Measurements from ENCODE around the gene RENBP.

DNA sequence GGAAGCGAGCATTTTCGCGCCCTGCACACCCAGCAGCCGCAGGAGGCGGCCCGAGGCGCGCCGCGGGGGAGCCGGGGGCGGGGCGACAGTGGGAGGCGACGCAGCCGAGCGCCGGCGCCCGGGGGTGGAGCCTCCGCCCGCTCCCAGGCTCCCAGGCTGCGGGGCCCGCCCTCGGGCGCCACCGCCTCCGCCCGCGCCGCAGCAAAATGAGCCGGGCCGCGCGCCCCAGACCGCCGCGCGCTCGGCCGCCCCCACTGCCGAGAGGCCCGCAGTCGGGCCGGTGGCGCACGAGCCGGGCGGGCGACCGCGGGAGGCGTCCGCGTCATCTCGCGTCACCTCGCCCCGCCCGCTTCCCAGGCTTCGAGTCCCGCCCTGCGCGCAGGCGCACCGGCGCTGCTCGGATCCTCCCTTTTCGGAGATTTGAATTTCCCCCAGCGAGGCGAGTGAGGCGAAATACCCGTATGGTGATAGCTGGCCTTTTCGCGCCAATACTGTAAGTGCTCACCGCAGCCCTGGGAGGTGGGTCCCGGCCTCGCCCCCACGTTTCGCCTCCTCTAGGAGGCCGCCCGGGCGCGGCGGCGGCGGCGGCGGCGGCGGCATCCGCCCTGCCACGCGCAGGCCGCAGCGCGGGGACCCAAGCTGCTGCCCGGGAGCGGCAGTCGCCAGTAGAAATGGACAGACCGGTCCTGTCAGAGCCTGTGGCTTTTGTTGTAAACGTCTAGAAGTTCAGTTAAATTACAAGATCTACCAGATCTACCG lies 28.1 kb upstream of the RENBP start, which contains the start of gene TMEM187:
- TF ChIP-seq RAD21 (IDR thresholded peaks at IDR 0.05) (no peak), GABPA (IDR thresholded peaks at IDR 0.05 in 1 of 2, conservative IDR thresholded peaks at IDR 0.05 in 1 of 2) (no peak), YY1 (IDR thresholded peaks at IDR 0.05) (no peak), EGR1 (IDR thresholded peaks at IDR 0.05; ENCODE audit: low read depth in 2 of 2) (no peak), TAF1 (conservative IDR thresholded peaks at IDR 0.05) (no peak), JUND (IDR thresholded peaks at IDR 0.05) (no peak)
- TF ChIP-seq, protein P1, sequence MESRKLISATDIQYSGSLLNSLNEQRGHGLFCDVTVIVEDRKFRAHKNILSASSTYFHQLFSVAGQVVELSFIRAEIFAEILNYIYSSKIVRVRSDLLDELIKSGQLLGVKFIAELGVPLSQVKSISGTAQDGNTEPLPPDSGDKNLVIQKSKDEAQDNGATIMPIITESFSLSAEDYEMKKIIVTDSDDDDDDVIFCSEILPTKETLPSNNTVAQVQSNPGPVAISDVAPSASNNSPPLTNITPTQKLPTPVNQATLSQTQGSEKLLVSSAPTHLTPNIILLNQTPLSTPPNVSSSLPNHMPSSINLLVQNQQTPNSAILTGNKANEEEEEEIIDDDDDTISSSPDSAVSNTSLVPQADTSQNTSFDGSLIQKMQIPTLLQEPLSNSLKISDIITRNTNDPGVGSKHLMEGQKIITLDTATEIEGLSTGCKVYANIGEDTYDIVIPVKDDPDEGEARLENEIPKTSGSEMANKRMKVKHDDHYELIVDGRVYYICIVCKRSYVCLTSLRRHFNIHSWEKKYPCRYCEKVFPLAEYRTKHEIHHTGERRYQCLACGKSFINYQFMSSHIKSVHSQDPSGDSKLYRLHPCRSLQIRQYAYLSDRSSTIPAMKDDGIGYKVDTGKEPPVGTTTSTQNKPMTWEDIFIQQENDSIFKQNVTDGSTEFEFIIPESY (IDR thresholded peaks at IDR 0.05): no peak
- TF ChIP-seq, protein P2, sequence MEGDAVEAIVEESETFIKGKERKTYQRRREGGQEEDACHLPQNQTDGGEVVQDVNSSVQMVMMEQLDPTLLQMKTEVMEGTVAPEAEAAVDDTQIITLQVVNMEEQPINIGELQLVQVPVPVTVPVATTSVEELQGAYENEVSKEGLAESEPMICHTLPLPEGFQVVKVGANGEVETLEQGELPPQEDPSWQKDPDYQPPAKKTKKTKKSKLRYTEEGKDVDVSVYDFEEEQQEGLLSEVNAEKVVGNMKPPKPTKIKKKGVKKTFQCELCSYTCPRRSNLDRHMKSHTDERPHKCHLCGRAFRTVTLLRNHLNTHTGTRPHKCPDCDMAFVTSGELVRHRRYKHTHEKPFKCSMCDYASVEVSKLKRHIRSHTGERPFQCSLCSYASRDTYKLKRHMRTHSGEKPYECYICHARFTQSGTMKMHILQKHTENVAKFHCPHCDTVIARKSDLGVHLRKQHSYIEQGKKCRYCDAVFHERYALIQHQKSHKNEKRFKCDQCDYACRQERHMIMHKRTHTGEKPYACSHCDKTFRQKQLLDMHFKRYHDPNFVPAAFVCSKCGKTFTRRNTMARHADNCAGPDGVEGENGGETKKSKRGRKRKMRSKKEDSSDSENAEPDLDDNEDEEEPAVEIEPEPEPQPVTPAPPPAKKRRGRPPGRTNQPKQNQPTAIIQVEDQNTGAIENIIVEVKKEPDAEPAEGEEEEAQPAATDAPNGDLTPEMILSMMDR (IDR thresholded peaks at IDR 0.05; ENCODE audit: low read depth, low read length, missing input control): no peak
- TF ChIP-seq, protein P3, sequence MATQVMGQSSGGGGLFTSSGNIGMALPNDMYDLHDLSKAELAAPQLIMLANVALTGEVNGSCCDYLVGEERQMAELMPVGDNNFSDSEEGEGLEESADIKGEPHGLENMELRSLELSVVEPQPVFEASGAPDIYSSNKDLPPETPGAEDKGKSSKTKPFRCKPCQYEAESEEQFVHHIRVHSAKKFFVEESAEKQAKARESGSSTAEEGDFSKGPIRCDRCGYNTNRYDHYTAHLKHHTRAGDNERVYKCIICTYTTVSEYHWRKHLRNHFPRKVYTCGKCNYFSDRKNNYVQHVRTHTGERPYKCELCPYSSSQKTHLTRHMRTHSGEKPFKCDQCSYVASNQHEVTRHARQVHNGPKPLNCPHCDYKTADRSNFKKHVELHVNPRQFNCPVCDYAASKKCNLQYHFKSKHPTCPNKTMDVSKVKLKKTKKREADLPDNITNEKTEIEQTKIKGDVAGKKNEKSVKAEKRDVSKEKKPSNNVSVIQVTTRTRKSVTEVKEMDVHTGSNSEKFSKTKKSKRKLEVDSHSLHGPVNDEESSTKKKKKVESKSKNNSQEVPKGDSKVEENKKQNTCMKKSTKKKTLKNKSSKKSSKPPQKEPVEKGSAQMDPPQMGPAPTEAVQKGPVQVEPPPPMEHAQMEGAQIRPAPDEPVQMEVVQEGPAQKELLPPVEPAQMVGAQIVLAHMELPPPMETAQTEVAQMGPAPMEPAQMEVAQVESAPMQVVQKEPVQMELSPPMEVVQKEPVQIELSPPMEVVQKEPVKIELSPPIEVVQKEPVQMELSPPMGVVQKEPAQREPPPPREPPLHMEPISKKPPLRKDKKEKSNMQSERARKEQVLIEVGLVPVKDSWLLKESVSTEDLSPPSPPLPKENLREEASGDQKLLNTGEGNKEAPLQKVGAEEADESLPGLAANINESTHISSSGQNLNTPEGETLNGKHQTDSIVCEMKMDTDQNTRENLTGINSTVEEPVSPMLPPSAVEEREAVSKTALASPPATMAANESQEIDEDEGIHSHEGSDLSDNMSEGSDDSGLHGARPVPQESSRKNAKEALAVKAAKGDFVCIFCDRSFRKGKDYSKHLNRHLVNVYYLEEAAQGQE (IDR thresholded peaks at IDR 0.05): no peak
- TF ChIP-seq, protein P4, sequence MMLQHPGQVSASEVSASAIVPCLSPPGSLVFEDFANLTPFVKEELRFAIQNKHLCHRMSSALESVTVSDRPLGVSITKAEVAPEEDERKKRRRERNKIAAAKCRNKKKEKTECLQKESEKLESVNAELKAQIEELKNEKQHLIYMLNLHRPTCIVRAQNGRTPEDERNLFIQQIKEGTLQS (IDR thresholded peaks at IDR 0.05): no peak
- TF ChIP-seq, protein P5, sequence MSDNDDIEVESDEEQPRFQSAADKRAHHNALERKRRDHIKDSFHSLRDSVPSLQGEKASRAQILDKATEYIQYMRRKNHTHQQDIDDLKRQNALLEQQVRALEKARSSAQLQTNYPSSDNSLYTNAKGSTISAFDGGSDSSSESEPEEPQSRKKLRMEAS (IDR thresholded peaks at IDR 0.05): no peak

Measured in liver (tissue), 3 donors.